Left lung (tissue), 10 donors: ENCODE measurements around the gene PLA2G4D. TPM values are rescaled to one million over a fixed set of nuclear protein-coding genes. Genes with fewer than 3 reads are reported as not detected.

ENCODE experiments used
- ATAC-seq: fragments of 200-7000 bp; cut with Tn5 transposase; one replicate; pipeline ENCODE4 v1.9.1; 2020; ENCODE audit warnings: moderate library complexity
- DNase-seq, 4 donors: peaks; one replicate each; pipeline ENCODE4 v3.0.0-alpha.2; 2013 to 2020
- H3K27ac ChIP-seq, 2 donors: fragments of 200-600 bp; sonication (generic) in 1 of 2; one replicate each; pipeline versions ENCODE4 v1.5.0 to v1.8.0; 2020 to 2021
- H3K27me3 ChIP-seq, 2 donors: fragments of 200-600 bp; sonication (generic) in 1 of 2; one replicate each; pipeline versions ENCODE4 v1.5.0 to v1.8.0; 2020 to 2021
- H3K36me3 ChIP-seq, 2 donors: fragments of 200-600 bp; sonication (generic) in 1 of 2; one replicate each; pipeline versions ENCODE4 v1.5.0 to v1.8.0; 2020 to 2021
- H3K4me1 ChIP-seq, 2 donors: fragments of 200-600 bp; one replicate each; pipeline ENCODE4 v1.8.0; 2021
- H3K4me3 ChIP-seq, 2 donors: fragments of 200-600 bp; sonication (generic) in 1 of 2; one replicate each; pipeline versions ENCODE4 v1.5.0 to v1.8.0; 2020 to 2021; ENCODE audit warnings: mild to moderate bottlenecking in 1 of 2
- H3K9me3 ChIP-seq, 2 donors: fragments of 200-600 bp; sonication (generic) in 1 of 2; one replicate each; pipeline versions ENCODE4 v1.5.0 to v1.8.0; 2020 to 2021
- CTCF ChIP-seq, 2 donors: fragments of 200-600 bp; sonication (generic) in 1 of 2; IDR thresholded peaks; one replicate each; pipeline versions ENCODE4 v1.5.0 to v1.8.0; 2021; ENCODE audit warnings: antibody characterized with exemption in 2 of 2
- intact Hi-C, 2 donors: fragments of 100-400 bp; cut with DNase I; formaldehyde crosslinking; loops; one replicate each; pipeline versions ENCODE4 v1.11.2 to v1.14.2; 2022
- polyA plus RNA-seq, 6 donors: library from polyadenylated mRNA; unstranded; fragments of 120-200 nt; gene quantifications; one replicate each; pipeline ENCODE4 v1.2.1, GENCODE V29; 2013; ENCODE audit not compliant: insufficient read length in 6 of 6
- total RNA-seq, 2 donors: library from RNA; stranded (reverse); fragmentation: NEBNext Ultra II Directional; extraction: Animal tissue kit (Norgen Biotek cat#: 25700); gene quantifications; one replicate each; pipeline ENCODE4 v1.2.1, GENCODE V29; 2021
- donor health status: DM: no; HTN: yes; CAD: no.
- donor health status: DM: no; HTN: no; CAD: no.

PLA2G4D gene
- total and polyA plus RNA-seq, 8 donors, result 0.06 to 0.17 (median 0.13) TPM

GRCh38 chr15:42136513-42136912, 42.2 kb upstream of the PLA2G4D start:
- ATAC-seq, result no peak
- DNase-seq, result no peak
- Histone ChIP-seq H3K27me3 (no peaks in the 10 kb centered on the region), H3K4me1 (no peaks in the 10 kb centered on the region), H3K36me3 (no peaks in the 10 kb centered on the region), H3K27ac (no peak overlapping the region), H3K4me3 (no peak overlapping the region), H3K9me3 (no peaks in the 10 kb centered on the region)
- TF ChIP-seq CTCF (IDR thresholded peaks at IDR 0.05), result no peak
- intact Hi-C loops, result loop anchor here in 1 of 2 donors (5.0 kb wide), 2 partner anchors 69 to 144 kb away; no protein-coding TSS in a partner anchor

- TF ChIP-seq CTCF (IDR thresholded peaks at IDR 0.05), result no peak
- Histone ChIP-seq H3K9me3 (no peaks in the 10 kb centered on the region), H3K27ac (no peak overlapping the region), H3K4me1 (no peaks in the 10 kb centered on the region), H3K4me3 (no peak overlapping the region), H3K36me3 (no peaks in the 10 kb centered on the region), H3K27me3 (no peaks in the 10 kb centered on the region)
- ATAC-seq, result no peak
- no peak for DNase-seq
- intact Hi-C loops, result loop anchor here in 1 of 2 donors (5.0 kb wide), 2 partner anchors 68 to 143 kb away; no protein-coding TSS in a partner anchor
Measured at GRCh38 chr15:42135351-42135750, 41.0 kb upstream of the PLA2G4D start.

GRCh38 chr15:42134617-42135245, 40.4 kb upstream of the PLA2G4D start:
- DNase-seq (no peak), ATAC-seq (no peak)
- Histone ChIP-seq H3K4me3 (no peak overlapping the region), H3K36me3 (no peaks in the 10 kb centered on the region), H3K4me1 (no peaks in the 10 kb centered on the region), H3K9me3 (no peaks in the 10 kb centered on the region), H3K27ac (no peak overlapping the region), H3K27me3 (no peaks in the 10 kb centered on the region)
- intact Hi-C loops, result loop anchor here in 1 of 2 donors (5.0 kb wide), 2 partner anchors 67 to 142 kb away; no protein-coding TSS in a partner anchor
- TF ChIP-seq CTCF (IDR thresholded peaks at IDR 0.05), result no peak

- intact Hi-C loops, result no loop called here
- ATAC-seq, result peak; percentile 73
- no peaks in the 10 kb centered on the region for H3K4me1 ChIP-seq
- H3K4me3 ChIP-seq, result no peak overlapping the region
- H3K27ac ChIP-seq, result no peak overlapping the region
- no peaks in the 10 kb centered on the region for H3K9me3 ChIP-seq
- H3K36me3 ChIP-seq, result no peaks in the 10 kb centered on the region
- peak in 3 of 4 donors; percentile 25 to 90 (median 69) for DNase-seq
- no peaks in the 10 kb centered on the region for H3K27me3 ChIP-seq
- peak; percentile 56 to 61 for TF ChIP-seq CTCF (IDR thresholded peaks at IDR 0.05)
Measured at GRCh38 chr15:42133886-42134502, 39.6 kb upstream of the PLA2G4D start.

- intact Hi-C loops, result no loop called here
Measured at GRCh38 chr15:42133356-42133755, 39.0 kb upstream of the PLA2G4D start.

More at GRCh38 chr15:42133356-42133755, 39.0 kb upstream of the PLA2G4D start:
- no peak for ATAC-seq
- DNase-seq, result no peak
- TF ChIP-seq CTCF (IDR thresholded peaks at IDR 0.05), result no peak
- Histone ChIP-seq H3K27me3 (no peaks in the 10 kb centered on the region), H3K4me1 (no peaks in the 10 kb centered on the region), H3K4me3 (no peak overlapping the region), H3K27ac (no peak overlapping the region), H3K9me3 (no peaks in the 10 kb centered on the region), H3K36me3 (no peaks in the 10 kb centered on the region)
